ENCODE data around the gene MNDA.
"Not testable (repeated sequence)": the region's sequence is repeated elsewhere in the genome, so short reads cannot be mapped to it uniquely, and the experiment has no call there.

Gene MNDA

GRCh38 chr1:158839566-158839965 is 8.4 kb downstream of the MNDA start:
- DNase-seq, result no peak

DNA sequence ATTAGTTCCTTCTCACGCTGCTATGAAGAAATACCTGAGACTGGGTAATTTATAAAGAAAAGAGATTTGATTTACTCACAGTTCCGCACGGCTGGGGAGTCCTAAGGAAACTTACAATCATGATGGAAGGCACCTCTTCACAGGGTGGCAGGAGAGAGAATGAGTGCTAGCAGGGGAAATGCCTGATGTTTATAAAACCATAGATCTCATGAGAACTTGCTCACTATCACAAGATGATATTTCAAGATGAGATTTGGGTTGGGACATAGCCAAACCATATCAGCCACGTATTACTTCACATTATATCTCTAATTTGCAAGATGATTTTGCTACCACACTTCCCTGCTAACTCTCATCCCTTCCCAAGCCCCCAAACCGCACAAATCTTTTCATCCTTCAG is 9.1 kb downstream of the MNDA start:
- DNase-seq, result no peak

GRCh38 chr1:158864595-158864994 is 33.4 kb downstream of the MNDA start:
- DNase-seq, result no peak

DNA sequence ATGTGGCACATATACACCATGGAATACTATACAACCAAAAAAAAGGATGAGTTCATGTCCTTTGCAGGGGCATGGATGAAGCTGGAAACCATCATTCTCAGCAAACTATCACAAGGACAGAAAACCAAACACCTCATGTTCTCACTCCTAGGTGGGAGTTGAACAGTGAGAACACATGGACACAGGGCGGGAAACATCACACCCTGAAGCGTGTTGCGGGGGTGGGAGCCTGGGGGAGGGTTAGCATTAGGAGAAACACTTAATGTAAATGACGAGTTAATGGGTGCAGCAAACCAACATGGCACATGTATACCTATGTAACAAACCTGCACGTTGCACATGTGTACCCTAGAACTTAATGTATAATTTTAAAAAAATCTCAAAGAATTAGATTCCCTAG is 39.3 kb downstream of the MNDA start:
- not testable (repeated sequence) for DNase-seq

GRCh38 chr1:158873141-158873540 is 42.0 kb downstream of the MNDA start:
- DNase-seq, result no peak

GRCh38 chr1:158893654-158894053 is 62.5 kb downstream of the MNDA start:
- no peak for DNase-seq

GRCh38 chr1:158898722-158899121 is 67.6 kb downstream of the MNDA start:
- DNase-seq, result no peak
